Heart left ventricle (tissue), 16 donors: ENCODE measurements around the gene PACS2. TPM values are rescaled to one million over a fixed set of nuclear protein-coding genes. Genes with fewer than 3 reads are reported as not detected.

Experiments
- ATAC-seq, 4 donors: fragments of 200-7000 bp; cut with Tn5 transposase; one replicate each; pipeline ENCODE4 v1.9.1; 2020 to 2022; ENCODE audit warnings: moderate library complexity in 4 of 4, mild to moderate bottlenecking in 3 of 4, moderate number of reproducible peaks in 1 of 4
- DNase-seq, 5 donors: peaks; one replicate each; pipeline ENCODE4 v3.0.0-alpha.2; 2020
- H3K27ac ChIP-seq, 12 donors: fragments of 200-600 bp; sonication (generic) in 4 of 12; one replicate each; pipeline versions ENCODE4 v1.5.0 to v1.8.0; 2016 to 2022; ENCODE audit warnings: mild to moderate bottlenecking in 2 of 12
- H3K27me3 ChIP-seq, 9 donors: fragments of 200-600 bp; sonication (generic) in 2 of 9; one replicate each; pipeline versions ENCODE4 v1.5.1 to v1.8.0; 2016 to 2022; ENCODE audit warnings: mild to moderate bottlenecking in 3 of 9
- H3K36me3 ChIP-seq, 9 donors: fragments of 200-600 bp; sonication (generic) in 2 of 9; one replicate each; pipeline versions ENCODE4 v1.5.0 to v1.8.0; 2018 to 2022; ENCODE audit warnings: mild to moderate bottlenecking in 2 of 9
- H3K4me1 ChIP-seq, 12 donors: fragments of 200-600 bp; sonication (generic) in 4 of 12; one replicate each; pipeline versions ENCODE4 v1.5.0 to v1.8.0; 2016 to 2022; ENCODE audit warnings: mild to moderate bottlenecking in 3 of 12
- H3K4me3 ChIP-seq, 12 donors: fragments of 200-600 bp; sonication (generic) in 4 of 12; one replicate each; pipeline versions ENCODE4 v1.5.0 to v1.8.0; 2017 to 2022; ENCODE audit warnings: mild to moderate bottlenecking in 9 of 12, moderate library complexity in 4 of 12
- H3K9me3 ChIP-seq, 12 donors: fragments of 200-600 bp; sonication (generic) in 4 of 12; one replicate each; pipeline versions ENCODE4 v1.5.0 to v1.8.0; 2016 to 2022; ENCODE audit warnings: mild to moderate bottlenecking in 1 of 12
- CTCF ChIP-seq, 12 donors: fragments of 200-600 bp; sonication (generic) in 4 of 12; IDR thresholded peaks; one replicate each; pipeline versions ENCODE4 v1.5.0 to v1.8.0; 2018 to 2022; ENCODE audit warnings: antibody characterized with exemption in 12 of 12, mild to moderate bottlenecking in 5 of 12
- POLR2A ChIP-seq, 2 donors: fragments of 450-650 bp; IDR thresholded peaks; one replicate each; pipeline ENCODE4 v1.6.1; 2017; ENCODE audit warnings: antibody characterized with exemption in 2 of 2, mild to moderate bottlenecking in 2 of 2, moderate library complexity in 2 of 2
- WGBS, 4 donors: extraction: QIAGEN DNeasy Blood & Tissue Kit in 2 of 4; methylation state at CpG; one replicate each; pipeline versions ENCODE4 v1.1.5 to v1.1.7; 2013 to 2018; 5-methylcytosine and 5-hydroxymethylcytosine counted together
- intact Hi-C, 10 donors: fragments of 100-400 bp; cut with DNase I; formaldehyde crosslinking; loops; one replicate each; pipeline versions ENCODE4 v1.11.1 to v1.14.2; 2022
- polyA plus RNA-seq, 2 donors: library from polyadenylated mRNA; stranded (reverse); fragments of 200-250 nt; gene quantifications; one replicate each; pipeline ENCODE4 v1.2.3, GENCODE V29; 2013
- total RNA-seq, 9 donors: library from RNA; depleted of rRNA in 2 of 9; stranded (reverse); fragments of >200 nt in 2 of 9; fragmentation: NEBNext Ultra II Directional in 3 of 9; extraction: Animal tissue kit (Norgen Biotek cat#: 25700) in 3 of 9; gene quantifications; one replicate each; pipeline versions ENCODE4 v1.1.0 to v1.2.4, GENCODE V29; 2016 to 2023
- donor health status: ischemic (EF 13 %, LVEDD 7.1; RV severe dilation, severe dysfunction).
- donor health status: healthy with polysubstance abuse.
- donor health status: DM: no; HTN: yes; CAD: no.
- donor health status: DM: no; HTN: no; CAD: no.
- donor health status: ischemic (EF 25% LVEDD 6.9; RV normal size, moderate dysfunction).
- donor health status: ischemic (EF 25% LVEDD 5.7; RV mildly dilated, moderate dysfunction).
- donor health status: healthy.
- donor health status: DM: yes; HTN: yes; CAD: no.
- donor health status: ischemic (EF 35%, LVEDD 5.7; RV mildly dilated, moderate dysfunction).
- donor health status: nonischemic (EF 11% LVEDD 7.7; RV severe dilation, severe dysfunction).
- donor health status: DM: yes; HTN: yes; CAD: no.
- donor health status: PGD.
- donor health status: ischemic (EF 29% LVEDD 5.4; RV normal size, mild dysfunction).
- donor health status: nonischemic (EF 23%, LVEDD 6.1; RV moderate dilation, normal function).

The PACS2 gene
- total and polyA plus RNA-seq, 11 donors: 47.3 to 90.3 (median 60.8) TPM

GRCh38 chr14:105422695-105423487 lies 108.3 kb downstream of the PACS2 start:
- peak overlapping the region in 8 of 12 donors; percentile 30 to 82 (median 67) for H3K27ac ChIP-seq

GRCh38 chr14:105423488-105424195 lies 109.1 kb downstream of the PACS2 start:
- DNase-seq: peak in 1 of 5 donors; percentile 12
- Histone ChIP-seq H3K4me3 (no peak overlapping the region), H3K9me3 (peaks cover 0 to 3% (median 0%) of the 10 kb centered on the region in 12 donors), H3K27me3 (no peaks in the 10 kb centered on the region), H3K36me3 (peaks cover 0 to 24% (median 0%) of the 10 kb centered on the region in 9 donors), H3K27ac (no peak overlapping the region), H3K4me1 (peaks cover 2 to 46% (median 32%) of the 10 kb centered on the region in 12 donors)
- 92 to 96% (median 95%) methylated on average over 19 to 21 of the region's 21 CpGs for WGBS, 4 donors
- ATAC-seq: no peak
- TF ChIP-seq CTCF (IDR thresholded peaks at IDR 0.05) (no peak), POLR2A (IDR thresholded peaks at IDR 0.05) (no peak)
- intact Hi-C loops: no loop called here

More at GRCh38 chr14:105422695-105423487, 108.3 kb downstream of the PACS2 start:
- TF ChIP-seq CTCF (IDR thresholded peaks at IDR 0.05) (no peak), POLR2A (IDR thresholded peaks at IDR 0.05) (no peak)
- H3K4me3 ChIP-seq: peak overlapping the region in 1 of 12 donors; percentile 12
- H3K4me1 ChIP-seq: peaks cover 2 to 48% (median 32%) of the 10 kb centered on the region in 12 donors
- no peaks in the 10 kb centered on the region for H3K27me3 ChIP-seq
- H3K36me3 ChIP-seq: peaks cover 0 to 24% (median 0%) of the 10 kb centered on the region in 9 donors
- DNase-seq (peak in 1 of 5 donors; percentile 45), ATAC-seq (peak in 3 of 4 donors; percentile 18 to 45 (median 28))
- H3K9me3 ChIP-seq: peaks cover 0 to 3% (median 0%) of the 10 kb centered on the region in 12 donors
- intact Hi-C loops: no loop called here
- WGBS, 4 donors: 71 to 74% (median 73%) methylated on average over 21 of the region's 21 CpGs

- H3K36me3 ChIP-seq: peaks cover 0 to 24% (median 0%) of the 10 kb centered on the region in 9 donors
- ATAC-seq (no peak), DNase-seq (peak in 1 of 5 donors; percentile 9)
- intact Hi-C loops: no loop called here
- WGBS, 4 donors: 95 to 98% (median 95%) methylated on average over 12 of the region's 12 CpGs
- H3K27ac ChIP-seq: no peak overlapping the region
- peaks cover 0 to 3% (median 0%) of the 10 kb centered on the region in 12 donors for H3K9me3 ChIP-seq
- peaks cover 2 to 42% (median 26%) of the 10 kb centered on the region in 12 donors for H3K4me1 ChIP-seq
- TF ChIP-seq POLR2A (IDR thresholded peaks at IDR 0.05) (no peak), CTCF (IDR thresholded peaks at IDR 0.05) (no peak)
- no peak overlapping the region for H3K4me3 ChIP-seq
- no peaks in the 10 kb centered on the region for H3K27me3 ChIP-seq
These were observed 110.3 kb downstream of the PACS2 start for GRCh38 chr14:105424861-105425260.

GRCh38 chr14:105425823-105426247 lies 111.3 kb downstream of the PACS2 start:
- 93 to 99% (median 96%) methylated on average over 13 to 23 of the region's 23 CpGs for WGBS, 4 donors
- H3K27me3 ChIP-seq: no peaks in the 10 kb centered on the region
- no peak overlapping the region for H3K4me3 ChIP-seq
- H3K36me3 ChIP-seq: peaks cover 0 to 24% (median 0%) of the 10 kb centered on the region in 9 donors
- DNase-seq (peak in 1 of 5 donors; percentile 12), ATAC-seq (no peak)
- H3K9me3 ChIP-seq: peaks cover 0 to 3% (median 0%) of the 10 kb centered on the region in 12 donors
- H3K4me1 ChIP-seq: peaks cover 2 to 47% (median 27%) of the 10 kb centered on the region in 12 donors
- no peak for TF ChIP-seq POLR2A (IDR thresholded peaks at IDR 0.05)
- TF ChIP-seq CTCF (IDR thresholded peaks at IDR 0.05): no peak
- intact Hi-C loops: no loop called here
- no peak overlapping the region for H3K27ac ChIP-seq
